Measurements from ENCODE around the gene SLC9A5.

The SLC9A5 gene

GRCh38 chr16:67310561-67310960 lies 61.8 kb downstream of the SLC9A5 start:
- no peak for DNase-seq (ENCODE audit: low read depth, low spot score)

- no peak for DNase-seq (ENCODE audit: low read depth, low spot score)
These were observed 63.1 kb downstream of the SLC9A5 start for GRCh38 chr16:67311607-67312488.

GRCh38 chr16:67312719-67313118 lies 63.9 kb downstream of the SLC9A5 start:
- DNase-seq (ENCODE audit: low read depth, low spot score) = no peak

GRCh38 chr16:67317853-67318252 lies 69.1 kb downstream of the SLC9A5 start:
- DNase-seq (ENCODE audit: low read depth, low spot score) = no peak
